Mesendoderm (in vitro differentiated cells): Measurements from ENCODE around the gene TRUB2.

Experiments used
- DNase-seq: peaks from one replicate; pipeline ENCODE4 v3.0.0; 2013
- H2AK5ac ChIP-seq: 2 replicates; pipeline ENCODE4 v1.6.1; 2013; ENCODE audit warnings: low read length, inconsistent platforms
- H2BK120ac ChIP-seq: 2 replicates; pipeline ENCODE4 v1.6.1; 2013; ENCODE audit warnings: low read depth, mild to moderate bottlenecking, low read length, moderate library complexity, mixed read lengths
- H2BK15ac ChIP-seq: replicated peaks from 2 replicates; pipeline ENCODE4 v1.6.1; 2013; ENCODE audit warnings: low read depth, mild to moderate bottlenecking, moderate library complexity
- H2BK5ac ChIP-seq: 2 replicates; pipeline ENCODE4 v1.6.1; 2013; ENCODE audit warnings: low read length, inconsistent platforms
- H3K18ac ChIP-seq: 2 replicates; pipeline ENCODE4 v1.6.1; 2013; ENCODE audit warnings: mild to moderate bottlenecking, low read length, mixed read lengths
- H3K23ac ChIP-seq: one replicate; pipeline ENCODE4 v1.6.1; 2013; ENCODE audit warnings: low read length
- H3K27ac ChIP-seq: 2 replicates; pipeline ENCODE4 v1.5.1; 2013; ENCODE audit warnings: low read depth, mild to moderate bottlenecking, inconsistent platforms, low read length, moderate library complexity
- H3K27me3 ChIP-seq: 2 replicates; pipeline ENCODE4 v1.6.1; 2013; ENCODE audit warnings: low read length, control low read depth, mild to moderate bottlenecking, inconsistent platforms; ENCODE audit not compliant: insufficient read depth, poor library complexity
- H3K36me3 ChIP-seq: 2 replicates; pipeline ENCODE4 v1.6.1; 2013; ENCODE audit warnings: low read length, inconsistent platforms; ENCODE audit not compliant: control insufficient read depth, insufficient read depth
- H3K4ac ChIP-seq: one replicate; pipeline ENCODE4 v1.6.1; 2013; ENCODE audit warnings: low read depth, mild to moderate bottlenecking, low read length, moderate library complexity
- H3K4me1 ChIP-seq: 2 replicates; pipeline ENCODE4 v1.6.1; 2013; ENCODE audit warnings: low read depth, low read length, inconsistent platforms; ENCODE audit not compliant: control insufficient read depth
- H3K4me2 ChIP-seq: 2 replicates; pipeline ENCODE4 v1.6.1; 2013; ENCODE audit warnings: low read length
- H3K4me3 ChIP-seq: 2 replicates; pipeline ENCODE4 v1.5.1; 2013; ENCODE audit warnings: mild to moderate bottlenecking, low read length
- H3K56ac ChIP-seq: one replicate; pipeline ENCODE4 v1.6.1; 2013; ENCODE audit warnings: low read length
- H3K79me1 ChIP-seq: 2 replicates; pipeline ENCODE4 v1.6.1; 2013; ENCODE audit warnings: low read length, inconsistent platforms
- H3K79me2 ChIP-seq: 2 replicates; pipeline ENCODE4 v1.6.1; 2013; ENCODE audit warnings: mild to moderate bottlenecking, low read length; ENCODE audit not compliant: control insufficient read depth, insufficient read depth
- H3K9ac ChIP-seq: 2 replicates; pipeline ENCODE4 v1.6.1; 2013; ENCODE audit warnings: low read length, inconsistent platforms
- H4K5ac ChIP-seq: one replicate; pipeline ENCODE4 v1.6.1; 2013; ENCODE audit warnings: low read length
- H4K8ac ChIP-seq: one replicate; pipeline ENCODE4 v1.6.1; 2013; ENCODE audit warnings: low read depth, mild to moderate bottlenecking, control low read depth, low read length, moderate library complexity
- WGBS: extraction: QIAGEN DNeasy Blood & Tissue Kit; methylation state at CpG from one replicate; pipeline ENCODE4 v1.1.7; 2013; ENCODE audit warnings: low lambda C conversion rate, missing lambda C conversion rate; ENCODE audit not compliant: insufficient coverage; ENCODE audit errors: extremely low coverage; 5-methylcytosine and 5-hydroxymethylcytosine counted together

Gene TRUB2

DNA sequence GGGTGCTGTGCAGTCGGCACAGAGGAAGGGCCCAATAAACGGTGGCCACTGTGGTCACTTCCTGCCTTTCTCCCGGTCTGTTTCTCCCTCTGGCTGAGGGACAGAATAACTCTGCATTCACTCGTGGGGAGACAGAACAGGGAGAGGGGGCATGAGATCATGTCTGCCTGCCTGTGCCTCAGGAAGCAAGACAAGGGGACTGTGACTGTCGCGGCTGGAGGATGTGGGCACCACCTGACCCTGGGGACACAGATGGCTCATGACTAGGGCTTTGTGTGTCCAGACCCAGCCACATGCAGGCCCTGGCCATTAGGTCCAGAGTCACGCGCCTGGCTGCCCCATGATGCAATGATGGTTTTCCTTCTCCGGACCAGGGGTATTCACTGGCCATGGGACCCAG lies 5.8 kb downstream of the TRUB2 start:
- peaks cover 2% of the 10 kb centered on the region for H3K79me1 ChIP-seq
- no peak overlapping the region for H4K5ac ChIP-seq
- no peak overlapping the region for H3K18ac ChIP-seq
- no peak overlapping the region for H4K8ac ChIP-seq
- H3K23ac ChIP-seq = no peak overlapping the region
- H2BK120ac ChIP-seq = no peak overlapping the region
- H3K36me3 ChIP-seq = peaks cover 2% of the 10 kb centered on the region
- no peak overlapping the region for H3K56ac ChIP-seq
- H3K4me2 ChIP-seq = no peak overlapping the region
- H3K27me3 ChIP-seq = no peaks in the 10 kb centered on the region
- H3K27ac ChIP-seq = no peak overlapping the region
- DNase-seq = no peak
- H3K79me2 ChIP-seq = peaks cover 2% of the 10 kb centered on the region
- H3K4me3 ChIP-seq = no peak overlapping the region
- no peak overlapping the region for H3K9ac ChIP-seq
- no peak overlapping the region for H2BK5ac ChIP-seq
- H3K4ac ChIP-seq = no peak overlapping the region
- no peak overlapping the region for H2BK15ac ChIP-seq
- H3K4me1 ChIP-seq = peaks cover 2% of the 10 kb centered on the region
- WGBS = no CpG with 5 or more reads among the region's 9 CpGs
- H2AK5ac ChIP-seq = no peak overlapping the region

GRCh38 chr9:128314697-128315096 lies 7.5 kb downstream of the TRUB2 start:
- no peak overlapping the region for H3K4me3 ChIP-seq
- no peak overlapping the region for H3K56ac ChIP-seq
- no peak overlapping the region for H2AK5ac ChIP-seq
- H2BK15ac ChIP-seq = no peak overlapping the region
- H3K4me2 ChIP-seq = no peak overlapping the region
- no peak overlapping the region for H3K23ac ChIP-seq
- H3K18ac ChIP-seq = no peak overlapping the region
- no peak overlapping the region for H2BK120ac ChIP-seq
- no peak for DNase-seq
- H3K4ac ChIP-seq = no peak overlapping the region
- H3K9ac ChIP-seq = no peak overlapping the region
- H4K5ac ChIP-seq = no peak overlapping the region
- peaks cover 3% of the 10 kb centered on the region for H3K36me3 ChIP-seq
- WGBS = no CpG with 5 or more reads among the region's 4 CpGs
- no peak overlapping the region for H3K27ac ChIP-seq
- no peaks in the 10 kb centered on the region for H3K79me2 ChIP-seq
- H3K27me3 ChIP-seq = no peaks in the 10 kb centered on the region
- no peak overlapping the region for H2BK5ac ChIP-seq
- no peaks in the 10 kb centered on the region for H3K4me1 ChIP-seq
- H3K79me1 ChIP-seq = no peaks in the 10 kb centered on the region
- no peak overlapping the region for H4K8ac ChIP-seq

- no peak overlapping the region for H4K5ac ChIP-seq
- DNase-seq = no peak
- H3K36me3 ChIP-seq = peaks cover 4% of the 10 kb centered on the region
- H3K79me1 ChIP-seq = no peaks in the 10 kb centered on the region
- no CpG with 5 or more reads among the region's 10 CpGs for WGBS
- H3K18ac ChIP-seq = no peak overlapping the region
- H3K4me3 ChIP-seq = no peak overlapping the region
- no peak overlapping the region for H3K4ac ChIP-seq
- no peak overlapping the region for H2BK5ac ChIP-seq
- no peak overlapping the region for H3K23ac ChIP-seq
- H3K56ac ChIP-seq = no peak overlapping the region
- no peak overlapping the region for H3K4me2 ChIP-seq
- H3K79me2 ChIP-seq = no peaks in the 10 kb centered on the region
- no peak overlapping the region for H2BK15ac ChIP-seq
- no peak overlapping the region for H2AK5ac ChIP-seq
- H3K9ac ChIP-seq = no peak overlapping the region
- no peaks in the 10 kb centered on the region for H3K4me1 ChIP-seq
- no peak overlapping the region for H4K8ac ChIP-seq
- H2BK120ac ChIP-seq = no peak overlapping the region
- no peaks in the 10 kb centered on the region for H3K27me3 ChIP-seq
- H3K27ac ChIP-seq = no peak overlapping the region
Observed at GRCh38 chr9:128310461-128310860, 11.8 kb downstream of the TRUB2 start.

GRCh38 chr9:128309551-128309950 lies 12.7 kb downstream of the TRUB2 start:
- no peak overlapping the region for H2BK5ac ChIP-seq
- no peak overlapping the region for H4K5ac ChIP-seq
- no peak overlapping the region for H3K18ac ChIP-seq
- no peaks in the 10 kb centered on the region for H3K4me1 ChIP-seq
- H3K4ac ChIP-seq = no peak overlapping the region
- H3K4me3 ChIP-seq = no peak overlapping the region
- no peak for DNase-seq
- no peak overlapping the region for H2BK120ac ChIP-seq
- no peak overlapping the region for H3K9ac ChIP-seq
- H3K27ac ChIP-seq = no peak overlapping the region
- H2BK15ac ChIP-seq = no peak overlapping the region
- no peaks in the 10 kb centered on the region for H3K79me2 ChIP-seq
- H3K27me3 ChIP-seq = no peaks in the 10 kb centered on the region
- no peak overlapping the region for H3K56ac ChIP-seq
- no peak overlapping the region for H2AK5ac ChIP-seq
- no peak overlapping the region for H3K23ac ChIP-seq
- H3K4me2 ChIP-seq = no peak overlapping the region
- H3K36me3 ChIP-seq = peaks cover 4% of the 10 kb centered on the region
- no peak overlapping the region for H4K8ac ChIP-seq
- no CpG with 5 or more reads among the region's 16 CpGs for WGBS
- no peaks in the 10 kb centered on the region for H3K79me1 ChIP-seq

DNA sequence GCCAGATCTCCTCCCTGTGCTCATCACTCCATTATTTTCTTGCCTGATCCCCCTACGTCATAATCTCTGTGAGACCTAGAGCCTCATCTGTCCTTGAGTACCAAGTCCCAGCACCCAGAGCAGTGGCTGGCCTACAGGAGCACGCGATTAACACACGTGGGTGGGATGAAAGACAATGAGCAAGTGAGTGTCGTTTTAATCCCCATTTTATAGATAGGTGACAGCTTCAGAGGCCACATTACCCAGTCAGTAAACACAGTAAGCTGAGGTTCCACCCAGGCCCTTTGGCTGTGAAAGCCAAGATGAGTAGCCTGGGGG lies 17.3 kb downstream of the TRUB2 start:
- H2BK120ac ChIP-seq = no peak overlapping the region
- no peaks in the 10 kb centered on the region for H3K79me2 ChIP-seq
- no peak overlapping the region for H3K56ac ChIP-seq
- H3K23ac ChIP-seq = no peak overlapping the region
- H2AK5ac ChIP-seq = no peak overlapping the region
- peaks cover 3% of the 10 kb centered on the region for H3K36me3 ChIP-seq
- no peaks in the 10 kb centered on the region for H3K27me3 ChIP-seq
- H3K4ac ChIP-seq = no peak overlapping the region
- no peaks in the 10 kb centered on the region for H3K79me1 ChIP-seq
- H4K8ac ChIP-seq = no peak overlapping the region
- no peak overlapping the region for H2BK15ac ChIP-seq
- H3K4me2 ChIP-seq = no peak overlapping the region
- H3K9ac ChIP-seq = no peak overlapping the region
- no peak overlapping the region for H3K18ac ChIP-seq
- DNase-seq = no peak
- no peak overlapping the region for H2BK5ac ChIP-seq
- no peak overlapping the region for H3K4me3 ChIP-seq
- no peak overlapping the region for H4K5ac ChIP-seq
- H3K27ac ChIP-seq = no peak overlapping the region
- no peaks in the 10 kb centered on the region for H3K4me1 ChIP-seq
- WGBS = no CpG with 5 or more reads among the region's 5 CpGs

DNA sequence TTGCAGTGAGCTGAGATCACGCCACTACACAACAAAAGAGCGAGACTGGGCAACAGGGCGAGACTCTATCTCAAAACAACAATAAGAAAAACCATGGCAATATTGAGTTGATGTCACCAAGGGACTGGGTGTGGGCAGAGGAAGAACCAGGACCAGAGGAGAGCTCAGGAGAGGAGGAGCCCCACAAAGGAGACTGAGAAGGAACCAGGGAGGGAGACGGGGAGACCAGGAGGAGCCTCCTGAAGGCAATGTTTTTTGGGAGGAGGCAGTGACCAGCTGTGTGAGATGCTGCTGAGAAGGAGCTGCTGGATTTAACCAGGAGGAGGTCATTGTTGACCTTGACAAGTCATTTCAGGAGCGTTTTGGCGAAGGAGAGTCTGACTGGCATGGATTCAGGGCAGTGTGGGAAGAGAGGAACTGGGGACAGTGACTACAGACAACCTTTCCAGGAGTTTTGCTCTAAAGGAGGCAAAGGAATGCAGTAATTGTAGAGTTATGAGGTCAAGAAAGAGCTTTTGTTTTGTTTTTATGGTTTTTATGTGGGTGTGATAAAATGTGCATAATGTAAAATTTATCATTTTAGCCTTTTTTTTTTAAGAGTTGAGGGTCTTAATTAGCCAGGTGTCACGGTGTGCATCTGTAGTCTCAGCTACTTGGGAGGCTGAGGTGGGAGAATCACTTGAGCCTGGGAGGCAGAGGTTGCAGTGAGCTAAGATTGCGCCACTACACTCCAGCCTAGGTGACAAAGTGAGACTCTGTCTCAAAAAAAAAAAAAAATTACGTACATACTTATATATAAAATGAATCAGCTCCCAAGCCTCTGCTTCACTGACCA lies 17.9 kb downstream of the TRUB2 start:
- no peaks in the 10 kb centered on the region for H3K4me1 ChIP-seq
- no peak overlapping the region for H3K4me3 ChIP-seq
- H3K79me2 ChIP-seq = no peaks in the 10 kb centered on the region
- no peak overlapping the region for H2AK5ac ChIP-seq
- H3K4ac ChIP-seq = no peak overlapping the region
- no peak overlapping the region for H4K5ac ChIP-seq
- no peak overlapping the region for H2BK120ac ChIP-seq
- H3K56ac ChIP-seq = no peak overlapping the region
- H3K4me2 ChIP-seq = no peak overlapping the region
- no peak for DNase-seq
- H3K23ac ChIP-seq = no peak overlapping the region
- no peaks in the 10 kb centered on the region for H3K79me1 ChIP-seq
- no peak overlapping the region for H4K8ac ChIP-seq
- H2BK15ac ChIP-seq = no peak overlapping the region
- WGBS = no CpG with 5 or more reads among the region's 9 CpGs
- no peak overlapping the region for H2BK5ac ChIP-seq
- no peaks in the 10 kb centered on the region for H3K36me3 ChIP-seq
- no peak overlapping the region for H3K18ac ChIP-seq
- no peaks in the 10 kb centered on the region for H3K27me3 ChIP-seq
- H3K27ac ChIP-seq = no peak overlapping the region
- H3K9ac ChIP-seq = no peak overlapping the region
